SK-N-MC (cell line): ENCODE measurements around the gene TUBA1A.

ENCODE experiments used
- EZH2 ChIP-seq: fragments of 200-600 bp; sonication (generic); IDR thresholded peaks from one replicate; pipeline ENCODE4 v1.6.1; 2017; ENCODE audit warnings: antibody characterized with exemption
- POLR2AphosphoS5 ChIP-seq: IDR thresholded peaks from 2 replicates; pipeline ENCODE4 v1.6.1; 2012; ENCODE audit warnings: mild to moderate bottlenecking, low read depth, low read length, borderline replicate concordance

DNA sequence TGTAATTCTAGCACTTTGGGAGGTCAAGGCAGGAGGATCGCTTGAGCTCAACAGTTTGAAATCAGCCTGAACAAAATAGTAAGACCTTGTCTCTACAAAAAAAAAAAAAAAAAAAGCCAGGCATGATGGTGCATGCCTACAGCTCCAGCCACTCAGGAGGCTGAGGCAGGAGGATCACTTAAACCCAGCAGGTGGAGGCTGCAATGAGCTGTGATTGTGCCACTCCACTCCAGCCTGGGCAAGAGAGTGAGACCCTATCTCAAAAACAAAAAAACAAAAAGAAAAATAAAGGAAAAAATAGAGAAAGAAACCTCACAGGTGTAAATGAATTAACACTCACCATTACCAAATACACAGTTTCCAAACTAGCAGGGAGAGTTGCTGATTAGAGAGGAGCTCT is 34.2 kb upstream of the TUBA1A start:
- TF ChIP-seq EZH2 = no peak
- no peak for TF ChIP-seq POLR2AphosphoS5
